Measurements from ENCODE around the gene CAPG.

Gene CAPG

GRCh38 chr2:85355521-85355920 lies 54.6 kb downstream of the CAPG start:
- FAIRE-seq = no peak

- no peak for FAIRE-seq
These were observed 55.1 kb downstream of the CAPG start for GRCh38 chr2:85355073-85355410.

- FAIRE-seq = peak; percentile 95
These were observed 55.7 kb downstream of the CAPG start, which contains the start of the genes ELMOD3 and RETSAT for GRCh38 chr2:85354286-85355072. Gene ELMOD3 (plus strand): TSS chr2:85354769. CDS start chr2:85357199, 2,430 bp downstream. Gene RETSAT (minus strand): TSS chr2:85354528. CDS start chr2:85354507, 21 bp downstream.

GRCh38 chr2:85353876-85354285 lies 56.3 kb downstream of the CAPG start:
- FAIRE-seq = no peak

- FAIRE-seq = no peak
These were observed 62.6 kb downstream of the CAPG start for GRCh38 chr2:85347599-85347998.
